Hepatocyte (in vitro differentiated cells): ENCODE data around the gene MBD6. TPM values are rescaled to one million over a fixed set of nuclear protein-coding genes. Genes with fewer than 3 reads are reported as not detected.
"Not testable (repeated sequence)": the region's sequence is repeated elsewhere in the genome, so short reads cannot be mapped to it uniquely, and the experiment has no call there.

Experiments used
- DNase-seq: peaks from one replicate; pipeline ENCODE4 v3.0.0-alpha.2; 2016; ENCODE audit warnings: low spot score
- H2AFZ ChIP-seq: fragments of 200-600 bp; sonication (generic); 2 replicates; pipeline ENCODE4 v1.6.0; 2016; ENCODE audit warnings: antibody characterized with exemption, mild to moderate bottlenecking
- H3K27ac ChIP-seq: fragments of 200-600 bp; sonication (generic); 2 replicates; pipeline ENCODE4 v1.5.1; 2016; ENCODE audit warnings: mild to moderate bottlenecking
- H3K27me3 ChIP-seq: fragments of 200-600 bp; sonication (generic); 2 replicates; pipeline ENCODE4 v1.6.1; 2016
- H3K36me3 ChIP-seq: fragments of 200-600 bp; sonication (generic); replicated peaks from 2 replicates; pipeline ENCODE4 v1.5.1; 2016; ENCODE audit warnings: low read depth; ENCODE audit not compliant: insufficient read depth
- H3K4me1 ChIP-seq: fragments of 200-600 bp; sonication (generic); 2 replicates; pipeline ENCODE4 v1.5.1; 2016; ENCODE audit warnings: mild to moderate bottlenecking, moderate library complexity; ENCODE audit not compliant: insufficient read depth
- H3K4me2 ChIP-seq: fragments of 200-600 bp; sonication (generic); 2 replicates; pipeline ENCODE4 v1.6.0; 2016
- H3K4me3 ChIP-seq: fragments of 200-600 bp; sonication (generic); 2 replicates; pipeline ENCODE4 v1.5.1; 2016; ENCODE audit warnings: mild to moderate bottlenecking
- H3K79me2 ChIP-seq: fragments of 200-600 bp; sonication (generic); 2 replicates; pipeline ENCODE4 v1.6.0; 2017; ENCODE audit warnings: mild to moderate bottlenecking
- H3K9me2 ChIP-seq: fragments of 200-600 bp; sonication (generic); replicated peaks from 2 replicates; pipeline ENCODE4 v1.6.0; 2017; ENCODE audit warnings: mild to moderate bottlenecking; ENCODE audit not compliant: insufficient read depth
- H3K9me3 ChIP-seq: fragments of 200-600 bp; sonication (generic); 2 replicates; pipeline ENCODE4 v1.5.1; 2016; ENCODE audit warnings: low read depth, mild to moderate bottlenecking
- H4K20me1 ChIP-seq: fragments of 200-600 bp; sonication (generic); 2 replicates; pipeline ENCODE4 v1.6.0; 2016; ENCODE audit warnings: mild to moderate bottlenecking; ENCODE audit not compliant: insufficient read depth, poor library complexity, severe bottlenecking
- EZH2 ChIP-seq: fragments of 200-600 bp; sonication (generic); IDR thresholded peaks from 2 replicates; pipeline ENCODE4 v1.6.1; 2016; ENCODE audit warnings: antibody characterized with exemption, mild to moderate bottlenecking, borderline replicate concordance
- EZH2phosphoT487 ChIP-seq: fragments of 200-600 bp; sonication (generic); IDR thresholded peaks from one replicate; pipeline ENCODE4 v1.6.1; 2018; ENCODE audit warnings: antibody characterized with exemption, mild to moderate bottlenecking, low read depth, moderate library complexity; ENCODE audit not compliant: unreplicated experiment, severe bottlenecking
- WGBS: methylation state at CpG from one replicate; pipeline ENCODE4 v1.1.6; 2016; ENCODE audit warnings: low lambda C conversion rate; ENCODE audit errors: missing lambda C conversion rate; 5-methylcytosine and 5-hydroxymethylcytosine counted together
- polyA plus RNA-seq: library from polyadenylated mRNA; unstranded; fragments of >200 nt; fragmentation: Nextera tagmentation; extraction: Ambion mirVana; gene quantifications from 2 replicates; pipeline ENCODE4 v1.2.1, GENCODE V29; 2016
- total RNA-seq: library from RNA; depleted of rRNA; stranded (reverse); fragments of >200 nt; gene quantifications from 2 replicates; pipeline ENCODE4 v1.2.3, GENCODE V29; 2014
- TF ChIP-seq, protein P1 (sequence below): fragments of 200-600 bp; sonication (generic); IDR thresholded peaks from 2 replicates; pipeline ENCODE4 v1.5.1; 2016; ENCODE audit warnings: antibody characterized with exemption, mild to moderate bottlenecking; ENCODE audit not compliant: poor library complexity

The MBD6 gene
- total and polyA plus RNA-seq, 2 experiments from 2014 or later = 7.0 to 35.2 TPM

DNA sequence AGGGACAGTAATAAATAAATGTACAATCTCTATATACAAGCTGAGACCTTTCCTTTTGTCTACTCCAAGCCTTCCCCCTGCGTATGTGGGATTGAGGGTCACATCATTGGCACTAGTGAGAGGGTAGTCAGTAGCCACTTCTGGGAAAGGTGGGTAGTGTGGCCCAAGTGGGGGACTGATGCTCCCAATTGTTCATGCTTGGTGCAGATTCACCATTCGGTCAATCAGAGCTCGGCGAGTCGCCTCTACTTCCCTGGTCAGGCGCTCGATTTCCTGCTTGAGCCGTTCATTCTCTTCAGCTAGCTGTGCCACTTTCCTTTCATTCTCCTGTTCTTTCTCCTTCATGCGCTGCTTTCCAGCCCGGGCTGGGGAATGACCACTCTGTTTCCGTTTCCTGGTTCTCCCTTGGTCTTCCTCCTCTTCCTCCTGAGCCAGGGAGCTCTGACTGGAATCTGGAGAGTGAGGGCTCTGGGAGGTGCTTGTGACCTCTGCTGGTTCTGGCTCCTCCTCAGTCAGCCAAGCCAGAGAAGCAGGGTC is 5.9 kb upstream of the MBD6 start:
- DNase-seq = no peak
- Histone ChIP-seq H2AFZ (no peak overlapping the region), H3K27me3 (no peaks in the 10 kb centered on the region), H3K36me3 (no peaks in the 10 kb centered on the region), H4K20me1 (peaks cover 32% of the 10 kb centered on the region), H3K79me2 (peaks cover 30% of the 10 kb centered on the region), H3K9me2 (no peaks in the 10 kb centered on the region), H3K4me2 (no peak overlapping the region), H3K27ac (peak overlapping the region; percentile 98), H3K4me1 (peaks cover 8% of the 10 kb centered on the region), H3K4me3 (no peak overlapping the region), H3K9me3 (no peaks in the 10 kb centered on the region)
- TF ChIP-seq, protein P1, sequence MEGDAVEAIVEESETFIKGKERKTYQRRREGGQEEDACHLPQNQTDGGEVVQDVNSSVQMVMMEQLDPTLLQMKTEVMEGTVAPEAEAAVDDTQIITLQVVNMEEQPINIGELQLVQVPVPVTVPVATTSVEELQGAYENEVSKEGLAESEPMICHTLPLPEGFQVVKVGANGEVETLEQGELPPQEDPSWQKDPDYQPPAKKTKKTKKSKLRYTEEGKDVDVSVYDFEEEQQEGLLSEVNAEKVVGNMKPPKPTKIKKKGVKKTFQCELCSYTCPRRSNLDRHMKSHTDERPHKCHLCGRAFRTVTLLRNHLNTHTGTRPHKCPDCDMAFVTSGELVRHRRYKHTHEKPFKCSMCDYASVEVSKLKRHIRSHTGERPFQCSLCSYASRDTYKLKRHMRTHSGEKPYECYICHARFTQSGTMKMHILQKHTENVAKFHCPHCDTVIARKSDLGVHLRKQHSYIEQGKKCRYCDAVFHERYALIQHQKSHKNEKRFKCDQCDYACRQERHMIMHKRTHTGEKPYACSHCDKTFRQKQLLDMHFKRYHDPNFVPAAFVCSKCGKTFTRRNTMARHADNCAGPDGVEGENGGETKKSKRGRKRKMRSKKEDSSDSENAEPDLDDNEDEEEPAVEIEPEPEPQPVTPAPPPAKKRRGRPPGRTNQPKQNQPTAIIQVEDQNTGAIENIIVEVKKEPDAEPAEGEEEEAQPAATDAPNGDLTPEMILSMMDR = no peak
- TF ChIP-seq EZH2 (no peak), EZH2phosphoT487 (no peak)
- 96% methylated on average over 11 of the region's 11 CpGs for WGBS

DNA sequence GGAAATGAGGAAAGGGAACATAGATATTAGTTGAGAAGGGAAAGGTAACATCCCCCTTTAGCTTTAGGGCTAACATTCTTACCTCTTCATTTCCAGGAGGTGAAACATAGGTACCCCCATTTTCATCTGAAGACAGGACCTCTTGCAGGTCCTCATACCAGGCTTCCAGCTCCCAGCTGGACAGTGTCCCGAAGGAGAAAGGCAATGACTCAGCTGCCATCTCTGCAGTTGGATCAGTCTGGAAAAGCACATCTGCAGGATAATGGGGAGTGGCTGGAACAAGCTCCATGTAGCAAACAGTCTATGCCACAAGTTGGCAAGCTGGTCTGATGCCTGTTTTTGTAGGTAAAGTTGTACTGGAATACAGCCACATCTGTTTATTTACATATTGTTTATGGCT is 5.4 kb upstream of the MBD6 start:
- DNase-seq = no peak
- WGBS = 75% methylated on average over 1 of the region's 1 CpG
- peak overlapping the region; percentile 98 for H3K27ac ChIP-seq

DNA sequence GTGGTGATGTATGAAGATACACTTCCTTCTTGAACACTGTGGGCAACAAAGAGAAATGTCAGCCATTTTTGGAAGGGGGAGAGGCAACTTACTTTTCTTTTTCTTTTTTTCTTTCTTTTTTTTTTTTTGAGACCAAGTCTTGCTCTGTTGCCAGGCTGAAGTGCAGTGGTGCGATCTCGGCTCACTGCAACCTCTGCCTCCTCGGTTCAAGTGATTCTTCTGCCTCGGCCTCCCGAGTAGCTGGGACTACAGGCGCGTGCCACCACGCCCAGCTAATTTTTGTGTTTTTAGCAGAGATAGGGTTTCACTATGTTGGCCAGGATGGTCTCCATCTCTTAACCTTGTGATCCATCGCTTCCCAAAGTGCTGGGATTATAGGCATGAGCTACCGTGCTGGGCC is 4.9 kb upstream of the MBD6 start:
- H3K27ac ChIP-seq = peak overlapping the region; percentile 98
- WGBS = 92% methylated on average over 10 of the region's 10 CpGs

More for the DNA sequence above, 5.4 kb upstream of the MBD6 start:
- peaks cover 30% of the 10 kb centered on the region for H3K79me2 ChIP-seq
- peaks cover 13% of the 10 kb centered on the region for H3K4me1 ChIP-seq
- no peaks in the 10 kb centered on the region for H3K36me3 ChIP-seq
- TF ChIP-seq EZH2phosphoT487 = no peak
- TF ChIP-seq, protein P1 = no peak
- no peak for TF ChIP-seq EZH2
- no peak overlapping the region for H2AFZ ChIP-seq
- no peak overlapping the region for H3K4me3 ChIP-seq
- no peaks in the 10 kb centered on the region for H3K27me3 ChIP-seq
- peaks cover 32% of the 10 kb centered on the region for H4K20me1 ChIP-seq
- peak overlapping the region; percentile 93 for H3K4me2 ChIP-seq
- H3K9me3 ChIP-seq = no peaks in the 10 kb centered on the region
- H3K9me2 ChIP-seq = no peaks in the 10 kb centered on the region

DNA sequence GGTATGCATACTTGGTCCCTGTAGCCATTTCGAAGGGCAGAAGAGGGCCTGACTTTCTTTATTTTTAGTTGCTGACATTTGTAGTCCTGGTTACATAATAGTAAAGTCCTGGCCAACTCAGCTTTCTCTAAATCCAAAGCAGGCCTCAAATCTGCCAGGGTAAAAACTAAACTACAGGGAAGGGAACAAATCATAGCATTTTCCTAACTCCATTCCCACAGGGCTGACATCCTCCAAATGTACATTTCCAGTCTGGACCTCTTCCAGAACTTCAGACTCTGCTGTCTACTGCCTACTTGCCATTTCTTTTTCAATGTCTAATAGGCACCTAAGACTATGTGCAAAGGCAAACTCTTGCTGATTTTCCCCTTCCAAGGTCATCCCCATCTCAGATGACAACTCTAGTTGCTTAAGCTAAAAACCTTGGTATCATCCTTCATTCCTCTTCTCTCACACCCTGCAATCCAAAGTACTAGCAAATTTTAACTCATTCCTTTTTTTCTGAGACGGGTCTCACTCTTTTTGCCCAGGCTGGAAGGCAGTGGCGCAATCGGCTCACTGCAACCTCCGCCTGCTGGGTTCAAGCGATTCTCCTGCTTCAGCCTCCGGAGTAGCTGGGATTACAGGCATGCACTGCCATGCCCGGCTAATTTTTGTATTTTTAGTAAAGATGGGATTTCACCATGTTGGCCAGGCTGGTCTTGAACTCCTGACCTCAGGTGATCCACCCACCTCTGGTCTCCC is 4.3 kb upstream of the MBD6 start:
- Histone ChIP-seq H3K9me3 (no peaks in the 10 kb centered on the region), H2AFZ (no peak overlapping the region), H4K20me1 (peaks cover 32% of the 10 kb centered on the region), H3K36me3 (no peaks in the 10 kb centered on the region), H3K4me3 (peak overlapping the region; percentile 69), H3K27ac (peak overlapping the region; percentile 98), H3K79me2 (peaks cover 32% of the 10 kb centered on the region), H3K4me1 (peaks cover 14% of the 10 kb centered on the region), H3K27me3 (no peaks in the 10 kb centered on the region), H3K4me2 (peak overlapping the region; percentile 93), H3K9me2 (no peaks in the 10 kb centered on the region)
- no peak for TF ChIP-seq EZH2phosphoT487
- TF ChIP-seq, protein P1 = no peak
- 85% methylated on average over 8 of the region's 8 CpGs for WGBS
- DNase-seq = no peak

More for the DNA sequence above, 4.9 kb upstream of the MBD6 start:
- H4K20me1 ChIP-seq = peaks cover 32% of the 10 kb centered on the region
- H3K27me3 ChIP-seq, H3K9me3 ChIP-seq, H2AFZ ChIP-seq, H3K36me3 ChIP-seq, H3K4me3 ChIP-seq, DNase-seq, H3K9me2 ChIP-seq: not testable (repeated sequence)
- H3K4me2 ChIP-seq = peak overlapping the region; percentile 93
- peaks cover 30% of the 10 kb centered on the region for H3K79me2 ChIP-seq
- peaks cover 14% of the 10 kb centered on the region for H3K4me1 ChIP-seq
